HG03103 (cell line): ENCODE data around the gene PHYH.

ENCODE experiments used
- ATAC-seq: cut with Tn5 transposase; IDR thresholded peaks from one replicate; pipeline ENCODE4 v1.9.1; 2021; ENCODE audit warnings: low read depth; ENCODE audit not compliant: unreplicated experiment

The PHYH gene

GRCh38 chr10:13231808-13232207 is 68.1 kb downstream of the PHYH start:
- ATAC-seq: no peak

GRCh38 chr10:13231190-13231589 is 68.7 kb downstream of the PHYH start:
- ATAC-seq: no peak
